Testis (tissue), 3 donors: ENCODE measurements around the gene ODC1. TPM values are rescaled to one million over a fixed set of nuclear protein-coding genes. Genes with fewer than 3 reads are reported as not detected.

ENCODE experiments used
- DNase-seq: peaks from one replicate; pipeline ENCODE4 v3.0.0-alpha.2; 2019
- H3K27ac ChIP-seq, 2 donors: fragments of 200-600 bp; sonication (generic); one replicate each; pipeline ENCODE4 v1.5.1; 2019
- H3K27me3 ChIP-seq: fragments of 200-600 bp; sonication (generic); one replicate; pipeline ENCODE4 v1.5.1; 2019
- H3K36me3 ChIP-seq: fragments of 200-600 bp; sonication (generic); one replicate; pipeline ENCODE4 v1.5.1; 2017; ENCODE audit warnings: low read depth; ENCODE audit errors: missing control alignments
- H3K4me1 ChIP-seq: fragments of 200-600 bp; sonication (generic); one replicate; pipeline ENCODE4 v1.5.1; 2019
- H3K4me3 ChIP-seq, 2 donors: fragments of 200-600 bp; sonication (generic); one replicate each; pipeline ENCODE4 v1.5.1; 2017 to 2019
- H3K9me3 ChIP-seq: fragments of 200-600 bp; sonication (generic); one replicate; pipeline ENCODE4 v1.5.1; 2017
- CTCF ChIP-seq, 3 experiments: fragments of 450-650 bp in 2 of 3; fragments of 200-600 bp in 1 of 3; sonication (generic) in 1 of 3; IDR thresholded peaks; one replicate each; pipeline ENCODE4 v1.5.1; 2016 to 2019; ENCODE audit warnings: antibody characterized with exemption in 3 of 3, mild to moderate bottlenecking in 2 of 3, moderate library complexity in 1 of 3
- POLR2A ChIP-seq: fragments of 450-650 bp; IDR thresholded peaks from one replicate; pipeline ENCODE4 v1.6.1; 2017; ENCODE audit warnings: antibody characterized with exemption, mild to moderate bottlenecking, moderate library complexity
- WGBS, 2 donors: methylation state at CpG; one replicate each; pipeline ENCODE4 v1.1.5; 2018; 5-methylcytosine and 5-hydroxymethylcytosine counted together
- intact Hi-C: fragments of 100-400 bp; cut with DNase I; formaldehyde crosslinking; loops from one replicate; pipeline ENCODE4 v1.15.1; 2023; ENCODE audit warnings: low total_unique reads
- polyA plus RNA-seq: library from polyadenylated mRNA; stranded (reverse); fragments of 350-450 nt; fragmentation: Illumina TruSeq; extraction: RNeasy Lipid Tissue Mini Kit (QIAGEN cat#74804); gene quantifications from one replicate; pipeline ENCODE4 v1.2.3, GENCODE V29; 2014; ENCODE audit warnings: low read depth, low replicate concordance; ENCODE audit not compliant: insufficient read depth
- total RNA-seq, 2 donors: library from RNA; depleted of rRNA; stranded (reverse); fragments of >200 nt; gene quantifications; one replicate each; pipeline ENCODE4 v1.2.3, GENCODE V29; 2016

Gene ODC1
- total and polyA plus RNA-seq, 3 donors from 2014 or later = 208 to 321 (median 309) TPM

- TF ChIP-seq POLR2A (no peak), CTCF (IDR thresholded peaks at IDR 0.05) (no peak)
- no peak for DNase-seq
- Histone ChIP-seq H3K27ac (no peak overlapping the region), H3K4me1 (no peaks in the 10 kb centered on the region), H3K27me3 (no peaks in the 10 kb centered on the region), H3K36me3 (no peaks in the 10 kb centered on the region), H3K9me3 (no peaks in the 10 kb centered on the region), H3K4me3 (no peak overlapping the region)
- intact Hi-C loops = no loop called here
- WGBS, 2 donors = 72 to 90% methylated on average over 7 to 13 of the region's 13 CpGs
Measured at GRCh38 chr2:10494351-10495066, 46.4 kb upstream of the ODC1 start.

- H3K9me3 ChIP-seq = no peaks in the 10 kb centered on the region
- H3K4me3 ChIP-seq = no peak overlapping the region
- 85 to 92% methylated on average over 6 to 22 of the region's 22 CpGs for WGBS, 2 donors
- TF ChIP-seq POLR2A = no peak
- TF ChIP-seq CTCF (IDR thresholded peaks at IDR 0.05) = no peak
- DNase-seq = no peak
- intact Hi-C loops = no loop called here
- no peaks in the 10 kb centered on the region for H3K4me1 ChIP-seq
- no peak overlapping the region for H3K27ac ChIP-seq
- H3K36me3 ChIP-seq = no peaks in the 10 kb centered on the region
- H3K27me3 ChIP-seq = no peaks in the 10 kb centered on the region
Measured at GRCh38 chr2:10493634-10494281, 45.6 kb upstream of the ODC1 start.

- Histone ChIP-seq H3K36me3 (no peaks in the 10 kb centered on the region), H3K27me3 (no peaks in the 10 kb centered on the region), H3K9me3 (no peaks in the 10 kb centered on the region), H3K4me3 (no peak overlapping the region), H3K27ac (no peak overlapping the region), H3K4me1 (no peaks in the 10 kb centered on the region)
- WGBS, 2 donors = 87 to 90% methylated on average over 4 to 5 of the region's 5 CpGs
- DNase-seq = no peak
- TF ChIP-seq CTCF (IDR thresholded peaks at IDR 0.05) (no peak), POLR2A (no peak)
- intact Hi-C loops = no loop called here
Measured at GRCh38 chr2:10493075-10493633, 45.0 kb upstream of the ODC1 start.

- no peak overlapping the region for H3K27ac ChIP-seq
- no peaks in the 10 kb centered on the region for H3K4me1 ChIP-seq
- DNase-seq = peak; percentile 4
- TF ChIP-seq POLR2A = no peak
- TF ChIP-seq CTCF (IDR thresholded peaks at IDR 0.05) = no peak
- H3K27me3 ChIP-seq = no peaks in the 10 kb centered on the region
- H3K9me3 ChIP-seq = no peaks in the 10 kb centered on the region
- intact Hi-C loops = no loop called here
- 92 to 95% methylated on average over 5 to 8 of the region's 8 CpGs for WGBS, 2 donors
- H3K4me3 ChIP-seq = no peak overlapping the region
- no peaks in the 10 kb centered on the region for H3K36me3 ChIP-seq
Measured at GRCh38 chr2:10490806-10491291, 42.7 kb upstream of the ODC1 start.
